Left hindlimb (tissue), 1 donor: ENCODE data around the gene SANBR.

ENCODE experiments used
- DNase-seq: peaks from one replicate; pipeline ENCODE4 v3.0.0-alpha.2; 2018

The SANBR gene

GRCh38 chr2:61090386-61090921, 24.8 kb downstream of the SANBR start:
- no peak for DNase-seq

- DNase-seq: no peak
Measured at GRCh38 chr2:61091485-61091884, 25.8 kb downstream of the SANBR start.

- DNase-seq: no peak
Measured at GRCh38 chr2:61096438-61096837, 30.8 kb downstream of the SANBR start.

- DNase-seq: no peak
Measured at GRCh38 chr2:61100801-61101200, 35.1 kb downstream of the SANBR start.

- no peak for DNase-seq
Measured at GRCh38 chr2:61109291-61109690, 43.6 kb downstream of the SANBR start.

GRCh38 chr2:61111708-61112107, 46.0 kb downstream of the SANBR start:
- no peak for DNase-seq

GRCh38 chr2:61114147-61114546, 48.5 kb downstream of the SANBR start:
- no peak for DNase-seq
